GM21529 (cell line): Measurements from ENCODE around the gene NPY4R.
A peak's percentile ranks its signal among the peaks of the same experiment; 100 is the strongest.
"Not testable (repeated sequence)": the region's sequence is repeated elsewhere in the genome, so short reads cannot be mapped to it uniquely, and the experiment has no call there.

ENCODE experiments used
- ATAC-seq: cut with Tn5 transposase; IDR thresholded peaks from one replicate; pipeline ENCODE4 v1.9.1; 2021; ENCODE audit not compliant: unreplicated experiment

The NPY4R gene

GRCh38 chr10:46457071-46457470 lies 8.7 kb downstream of the NPY4R start:
- not testable (repeated sequence) for ATAC-seq

- not testable (repeated sequence) for ATAC-seq
Observed at GRCh38 chr10:46455992-46456391, 9.8 kb downstream of the NPY4R start.

GRCh38 chr10:46451365-46451764 lies 14.4 kb downstream of the NPY4R start:
- ATAC-seq: not testable (repeated sequence)

GRCh38 chr10:46450829-46451228 lies 14.9 kb downstream of the NPY4R start:
- ATAC-seq: not testable (repeated sequence)

- ATAC-seq: not testable (repeated sequence)
Observed at GRCh38 chr10:46447439-46447838, 18.3 kb downstream of the NPY4R start.

- ATAC-seq: peak; percentile 71
Observed at GRCh38 chr10:46445389-46446122, 20.2 kb downstream of the NPY4R start.

- ATAC-seq: not testable (repeated sequence)
Observed at GRCh38 chr10:46443422-46443821, 22.3 kb downstream of the NPY4R start.

- ATAC-seq: not testable (repeated sequence)
Observed at GRCh38 chr10:46442706-46443275, 23.0 kb downstream of the NPY4R start.

- not testable (repeated sequence) for ATAC-seq
Observed at GRCh38 chr10:46441837-46442278, 23.9 kb downstream of the NPY4R start.

GRCh38 chr10:46440942-46441341 lies 24.8 kb downstream of the NPY4R start:
- not testable (repeated sequence) for ATAC-seq

GRCh38 chr10:46423550-46423949 lies 42.2 kb downstream of the NPY4R start:
- ATAC-seq: not testable (repeated sequence)

- not testable (repeated sequence) for ATAC-seq
Observed at GRCh38 chr10:46419570-46420379, 46.0 kb downstream of the NPY4R start.

- not testable (repeated sequence) for ATAC-seq
Observed at GRCh38 chr10:46418283-46418682, 47.5 kb downstream of the NPY4R start.

- ATAC-seq: peak; percentile 68
Observed at GRCh38 chr10:46415291-46415690, 50.5 kb downstream of the NPY4R start.

- ATAC-seq: not testable (repeated sequence)
Observed at GRCh38 chr10:46412665-46413064, 53.1 kb downstream of the NPY4R start.

GRCh38 chr10:46411123-46411522 lies 54.6 kb downstream of the NPY4R start:
- not testable (repeated sequence) for ATAC-seq
